ENCODE data around the gene DNAJC22.

The DNAJC22 gene

GRCh38 chr12:49348781-49349180 lies 2.1 kb downstream of the DNAJC22 start:
- Histone ChIP-seq H4K20me1 (ENCODE audit: low read depth, low read length) (no peaks in the 10 kb centered on the region), H3K79me2 (ENCODE audit: insufficient read depth, low read length) (no peaks in the 10 kb centered on the region), H3K4me2 (ENCODE audit: low read depth, low read length, poor library complexity, severe bottlenecking) (no peak overlapping the region), H3F3A (ENCODE audit: insufficient read depth) (no peaks in the 10 kb centered on the region; the same call in 1 of the 2 replicates), H3K9ac (ENCODE audit: low read length) (no peak overlapping the region), H3K27me3 (ENCODE audit: low read length) (no peaks in the 10 kb centered on the region), H3K27ac (ENCODE audit: low read depth, low read length) (no peak overlapping the region), H3K4me3 (ENCODE audit: insufficient read depth, low read length, poor library complexity, severe bottlenecking) (no peak overlapping the region), H3K9me3 (ENCODE audit: insufficient read depth, low read length) (no peaks in the 10 kb centered on the region), H3K9me2 (replicated peaks; ENCODE audit: insufficient read depth, low read length) (no peaks in the 10 kb centered on the region), H3K36me3 (ENCODE audit: low read length) (no peaks in the 10 kb centered on the region), H2AFZ (ENCODE audit: low read depth, low read length, severe bottlenecking) (no peak overlapping the region)
- no peak for TF ChIP-seq CTCF (IDR thresholded peaks at IDR 0.05; ENCODE audit: insufficient read depth, low read length, poor library complexity, severe bottlenecking)

GRCh38 chr12:49349266-49349665 lies 2.6 kb downstream of the DNAJC22 start:
- H3K9ac ChIP-seq (ENCODE audit: low read length), result no peak overlapping the region
- no peak overlapping the region for H2AFZ ChIP-seq (ENCODE audit: low read depth, low read length, severe bottlenecking)
- no peak for TF ChIP-seq EZH2phosphoT487 (conservative IDR thresholded peaks at IDR 0.05; ENCODE audit: low read length)
- no peak for TF ChIP-seq CTCF (IDR thresholded peaks at IDR 0.05; ENCODE audit: insufficient read depth, low read length, poor library complexity, severe bottlenecking)
- no peaks in the 10 kb centered on the region for H3K27me3 ChIP-seq (ENCODE audit: low read length)
- H3K36me3 ChIP-seq (ENCODE audit: low read length), result no peaks in the 10 kb centered on the region
- H3K27ac ChIP-seq (ENCODE audit: low read depth, low read length), result no peak overlapping the region
- no peaks in the 10 kb centered on the region for H4K20me1 ChIP-seq (ENCODE audit: low read depth, low read length)
- no peak overlapping the region for H3K4me2 ChIP-seq (ENCODE audit: low read depth, low read length, poor library complexity, severe bottlenecking)
- H3K9me2 ChIP-seq (replicated peaks; ENCODE audit: insufficient read depth, low read length), result no peaks in the 10 kb centered on the region
- no peaks in the 10 kb centered on the region for H3F3A ChIP-seq (ENCODE audit: insufficient read depth)
- no peak overlapping the region for H3K4me3 ChIP-seq (ENCODE audit: insufficient read depth, low read length, poor library complexity, severe bottlenecking)
- no peaks in the 10 kb centered on the region for H3K9me3 ChIP-seq (ENCODE audit: insufficient read depth, low read length)
- H3K79me2 ChIP-seq (ENCODE audit: insufficient read depth, low read length), result no peaks in the 10 kb centered on the region

- Histone ChIP-seq H3K36me3 (ENCODE audit: low read length) (no peaks in the 10 kb centered on the region), H2AFZ (ENCODE audit: low read depth, low read length, severe bottlenecking) (no peak overlapping the region), H3K79me2 (ENCODE audit: insufficient read depth, low read length) (no peaks in the 10 kb centered on the region), H3K4me3 (ENCODE audit: insufficient read depth, low read length, poor library complexity, severe bottlenecking) (no peak overlapping the region), H3K27ac (ENCODE audit: low read depth, low read length) (no peak overlapping the region), H3K9ac (ENCODE audit: low read length) (no peak overlapping the region), H3K9me3 (ENCODE audit: insufficient read depth, low read length) (no peaks in the 10 kb centered on the region), H3K4me2 (ENCODE audit: low read depth, low read length, poor library complexity, severe bottlenecking) (no peak overlapping the region), H3K27me3 (ENCODE audit: low read length) (no peaks in the 10 kb centered on the region), H3K9me2 (replicated peaks; ENCODE audit: insufficient read depth, low read length) (no peaks in the 10 kb centered on the region), H4K20me1 (ENCODE audit: low read depth, low read length) (no peaks in the 10 kb centered on the region), H3F3A (ENCODE audit: insufficient read depth) (no peaks in the 10 kb centered on the region)
- TF ChIP-seq EZH2phosphoT487 (conservative IDR thresholded peaks at IDR 0.05; ENCODE audit: low read length) (no peak), CTCF (IDR thresholded peaks at IDR 0.05; ENCODE audit: insufficient read depth, low read length, poor library complexity, severe bottlenecking) (no peak)
These were observed 5.7 kb downstream of the DNAJC22 start for GRCh38 chr12:49352351-49352750.

GRCh38 chr12:49355913-49356312 lies 9.2 kb downstream of the DNAJC22 start:
- H3K9me2 ChIP-seq (replicated peaks; ENCODE audit: insufficient read depth, low read length), result no peaks in the 10 kb centered on the region
- H3K27me3 ChIP-seq (ENCODE audit: low read length), result no peaks in the 10 kb centered on the region
- no peaks in the 10 kb centered on the region for H3K79me2 ChIP-seq (ENCODE audit: insufficient read depth, low read length)
- H3F3A ChIP-seq (ENCODE audit: insufficient read depth), result no peaks in the 10 kb centered on the region
- H3K4me3 ChIP-seq (ENCODE audit: insufficient read depth, low read length, poor library complexity, severe bottlenecking), result no peak overlapping the region
- no peak overlapping the region for H2AFZ ChIP-seq (ENCODE audit: low read depth, low read length, severe bottlenecking)
- no peaks in the 10 kb centered on the region for H3K36me3 ChIP-seq (ENCODE audit: low read length)
- TF ChIP-seq CTCF (IDR thresholded peaks at IDR 0.05; ENCODE audit: insufficient read depth, low read length, poor library complexity, severe bottlenecking) (no peak), EZH2phosphoT487 (conservative IDR thresholded peaks at IDR 0.05; ENCODE audit: low read length) (no peak)
- H3K27ac ChIP-seq (ENCODE audit: low read depth, low read length), result no peak overlapping the region
- H3K9me3 ChIP-seq (ENCODE audit: insufficient read depth, low read length), result no peaks in the 10 kb centered on the region
- H3K9ac ChIP-seq (ENCODE audit: low read length), result no peak overlapping the region
- H3K4me2 ChIP-seq (ENCODE audit: low read depth, low read length, poor library complexity, severe bottlenecking), result no peak overlapping the region
- no peaks in the 10 kb centered on the region for H4K20me1 ChIP-seq (ENCODE audit: low read depth, low read length)
